ENCODE results near the gene ZIC5. TPM values are rescaled to one million over a fixed set of nuclear protein-coding genes. Genes with fewer than 3 reads are reported as not detected.

ZIC5 gene
- total and polyA plus RNA-seq, 2 of the 13 experiments (the other 11 are each of a cell fraction or from before 2014, with no cell fraction given) = 0.02 to 0.07 TPM

- TF ChIP-seq USF2 (IDR thresholded peaks at IDR 0.05; ENCODE audit: low read depth, low read length) = no peak
- no peak for TF ChIP-seq USF2 (CRISPR knock-in tag; IDR thresholded peaks at IDR 0.05; ENCODE audit: borderline replicate concordance)
- TF ChIP-seq ARNT2 (CRISPR knock-in tag; IDR thresholded peaks at IDR 0.05; ENCODE audit: low read depth) = 0 out of 2 replicates have a peak, but pooled peaks have one; percentile 52
- TF ChIP-seq MED1 (CRISPR knock-in tag; IDR thresholded peaks at IDR 0.05) = peak; percentile 54; the same call in 1 of the 2 replicates
- peak; percentile 78; the same call in 1 of the 2 replicates for TF ChIP-seq HMG20B (CRISPR knock-in tag; conservative IDR thresholded peaks at IDR 0.05)
- peak; percentile 58 for TF ChIP-seq ZMYM4 (CRISPR knock-in tag; IDR thresholded peaks at IDR 0.05)
- peak; percentile 88 for TF ChIP-seq PITX1 (CRISPR knock-in tag; IDR thresholded peaks at IDR 0.05)
- peak; percentile 80 for TF ChIP-seq ISL2 (CRISPR knock-in tag; IDR thresholded peaks at IDR 0.05)
- TF ChIP-seq CEBPB (IDR thresholded peaks at IDR 0.05; ENCODE audit: borderline replicate concordance, low read depth, low read length) = peak; percentile 78; the same call in 1 of the 2 replicates
- peak; percentile 35; the same call in 1 of the 2 replicates for TF ChIP-seq KMT2A (CRISPR knock-in tag; IDR thresholded peaks at IDR 0.05)
- TF ChIP-seq ZBTB7B (CRISPR knock-in tag; IDR thresholded peaks at IDR 0.05) = peak; percentile 85
- TF ChIP-seq CENPT (CRISPR knock-in tag; IDR thresholded peaks at IDR 0.05; ENCODE audit: low read depth) = no peak
- peak; percentile 13 for TF ChIP-seq XRCC5 (optimal IDR thresholded peaks at IDR 0.05; ENCODE audit: low read length)
- TF ChIP-seq HMG20A (CRISPR knock-in tag; IDR thresholded peaks at IDR 0.05; ENCODE audit: borderline replicate concordance) = peak; percentile 78; the same call in 1 of the 2 replicates
- TF ChIP-seq HNRNPLL (IDR thresholded peaks at IDR 0.05; ENCODE audit: low read depth, low read length, poor library complexity, severe bottlenecking) = peak; percentile 57
- TF ChIP-seq KDM2A (CRISPR knock-in tag; IDR thresholded peaks at IDR 0.05; ENCODE audit: borderline replicate concordance, low read depth) = peak; percentile 68
- TF ChIP-seq, protein P1, sequence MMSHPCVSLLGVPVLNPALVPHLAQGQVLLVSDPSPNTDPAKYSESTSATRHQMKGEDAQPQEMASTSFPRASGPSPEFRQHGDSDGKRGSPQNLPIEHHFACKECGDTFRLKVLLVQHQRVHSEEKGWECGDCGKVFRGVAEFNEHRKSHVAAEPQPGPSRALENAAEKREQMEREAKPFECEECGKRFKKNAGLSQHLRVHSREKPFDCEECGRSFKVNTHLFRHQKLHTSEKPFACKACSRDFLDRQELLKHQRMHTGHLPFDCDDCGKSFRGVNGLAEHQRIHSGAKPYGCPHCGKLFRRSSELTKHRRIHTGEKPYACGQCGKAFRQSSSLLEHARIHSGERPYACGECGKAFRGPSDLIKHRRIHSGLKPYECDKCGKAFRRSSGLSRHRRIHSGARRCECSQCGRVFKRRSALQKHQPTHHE (CRISPR knock-in tag; IDR thresholded peaks at IDR 0.05; ENCODE audit: borderline replicate concordance) = 0 out of 2 replicates have a peak, but pooled peaks have one; percentile 32
- TF ChIP-seq HHEX (CRISPR knock-in tag; IDR thresholded peaks at IDR 0.05) = peak; percentile 96
- TF ChIP-seq FOXC1 (CRISPR knock-in tag; IDR thresholded peaks at IDR 0.05; ENCODE audit: borderline replicate concordance) = no peak
- TF ChIP-seq RERE (CRISPR knock-in tag; IDR thresholded peaks at IDR 0.05; ENCODE audit: low read depth) = peak; percentile 92
- TF ChIP-seq PHF21A (CRISPR knock-in tag; IDR thresholded peaks at IDR 0.05) = peak; percentile 93
Measured at GRCh38 chr13:99956473-99957349, 14.9 kb downstream of the ZIC5 start (continued).
